ENCODE data around the gene WASL. TPM values are rescaled to one million over a fixed set of nuclear protein-coding genes. Genes with fewer than 3 reads are reported as not detected.

Gene WASL
- total RNA-seq, 1 experiment from 2014 or later, result 42.3 TPM

DNA sequence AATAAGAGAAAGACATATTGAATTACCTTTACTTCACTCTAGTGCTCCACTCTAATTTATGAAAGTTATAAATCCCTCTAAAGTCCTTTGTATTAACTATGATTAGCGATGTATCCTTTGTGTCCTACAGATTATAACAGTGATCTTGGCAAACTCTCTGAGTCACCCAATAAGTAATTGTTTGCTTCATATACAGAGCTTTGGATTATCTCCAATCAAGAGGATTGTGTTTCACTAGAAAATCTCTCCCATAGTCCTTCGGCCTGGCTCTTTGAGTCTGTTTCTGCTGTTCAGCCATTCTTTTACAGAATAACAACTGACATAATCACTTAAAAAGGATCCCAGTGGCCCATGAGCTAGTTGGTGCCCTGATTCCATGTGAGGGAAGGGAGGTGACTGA, 83.6 kb downstream of the WASL start:
- no peak overlapping the region for H3K4me3 Mint-ChIP-seq (ENCODE audit: unreplicated experiment)
- no peaks in the 10 kb centered on the region for H3K36me3 ChIP-seq (ENCODE audit: control insufficient read depth, insufficient read depth, low read length)
- no peak for DNase-seq
- H3K36me3 Mint-ChIP-seq (ENCODE audit: insufficient read depth, unreplicated experiment), result no peaks in the 10 kb centered on the region
- no peaks in the 10 kb centered on the region for H3K27me3 ChIP-seq (replicated peaks; ENCODE audit: control insufficient read depth, insufficient read depth, low read length)
- ChIA-PET POLR2A (no interaction called here), CTCF (no interaction called here)
- H3K4me1 Mint-ChIP-seq (ENCODE audit: low read depth, unreplicated experiment), result peaks cover 16% of the 10 kb centered on the region
- no peaks in the 10 kb centered on the region for H3K9me3 Mint-ChIP-seq (ENCODE audit: unreplicated experiment)
- TF ChIP-seq, protein P1, sequence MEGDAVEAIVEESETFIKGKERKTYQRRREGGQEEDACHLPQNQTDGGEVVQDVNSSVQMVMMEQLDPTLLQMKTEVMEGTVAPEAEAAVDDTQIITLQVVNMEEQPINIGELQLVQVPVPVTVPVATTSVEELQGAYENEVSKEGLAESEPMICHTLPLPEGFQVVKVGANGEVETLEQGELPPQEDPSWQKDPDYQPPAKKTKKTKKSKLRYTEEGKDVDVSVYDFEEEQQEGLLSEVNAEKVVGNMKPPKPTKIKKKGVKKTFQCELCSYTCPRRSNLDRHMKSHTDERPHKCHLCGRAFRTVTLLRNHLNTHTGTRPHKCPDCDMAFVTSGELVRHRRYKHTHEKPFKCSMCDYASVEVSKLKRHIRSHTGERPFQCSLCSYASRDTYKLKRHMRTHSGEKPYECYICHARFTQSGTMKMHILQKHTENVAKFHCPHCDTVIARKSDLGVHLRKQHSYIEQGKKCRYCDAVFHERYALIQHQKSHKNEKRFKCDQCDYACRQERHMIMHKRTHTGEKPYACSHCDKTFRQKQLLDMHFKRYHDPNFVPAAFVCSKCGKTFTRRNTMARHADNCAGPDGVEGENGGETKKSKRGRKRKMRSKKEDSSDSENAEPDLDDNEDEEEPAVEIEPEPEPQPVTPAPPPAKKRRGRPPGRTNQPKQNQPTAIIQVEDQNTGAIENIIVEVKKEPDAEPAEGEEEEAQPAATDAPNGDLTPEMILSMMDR (IDR thresholded peaks at IDR 0.05; ENCODE audit: insufficient read depth in 1 of 2, low read depth in 1 of 2, low read length in 1 of 2, severe bottlenecking in 1 of 2, unreplicated experiment in 1 of 2), result no peak
- no TSS peak for BruUV-seq (replicated peaks)
- intact Hi-C loops (cut with micrococcal nuclease; ENCODE audit: unreplicated experiment), result no loop called here
- no peak overlapping the region for H3K4me3 ChIP-seq (ENCODE audit: low read depth, low read length)
- H3K27ac Mint-ChIP-seq (ENCODE audit: unreplicated experiment), result no peak overlapping the region
- no peaks in the 10 kb centered on the region for H3K9me3 ChIP-seq
- H3K4me1 ChIP-seq, result 0 out of 2 replicates have a peak, but pooled peaks cover 6% of the 10 kb centered on the region
- H3K27me3 Mint-ChIP-seq (ENCODE audit: insufficient read depth, unreplicated experiment), result no peaks in the 10 kb centered on the region

- ChIA-PET CTCF (interaction anchor here (0.6 kb wide), 1 partner anchor 504 kb away, joined by 6 read pairs; no protein-coding TSS in a partner anchor), POLR2A (no interaction called here)
- DNase-seq, result no peak
- 0 out of 2 replicates have a peak, but pooled peaks cover 6% of the 10 kb centered on the region for H3K4me1 ChIP-seq
- H3K4me3 ChIP-seq (ENCODE audit: low read depth, low read length), result no peak overlapping the region
- H3K27me3 ChIP-seq (replicated peaks; ENCODE audit: control insufficient read depth, insufficient read depth, low read length), result no peaks in the 10 kb centered on the region
- H3K9me3 ChIP-seq, result no peaks in the 10 kb centered on the region
- TF ChIP-seq, protein P1 (IDR thresholded peaks at IDR 0.05; ENCODE audit: insufficient read depth in 1 of 2, low read depth in 1 of 2, low read length in 1 of 2, severe bottlenecking in 1 of 2, unreplicated experiment in 1 of 2), result no peak
- no peaks in the 10 kb centered on the region for H3K36me3 ChIP-seq (ENCODE audit: control insufficient read depth, insufficient read depth, low read length)
- Mint-ChIP-seq H3K27ac (ENCODE audit: unreplicated experiment) (no peak overlapping the region), H3K4me1 (ENCODE audit: low read depth, unreplicated experiment) (peaks cover 10% of the 10 kb centered on the region), H3K36me3 (ENCODE audit: insufficient read depth, unreplicated experiment) (no peaks in the 10 kb centered on the region), H3K9me3 (ENCODE audit: unreplicated experiment) (no peaks in the 10 kb centered on the region), H3K4me3 (ENCODE audit: unreplicated experiment) (no peak overlapping the region), H3K27me3 (ENCODE audit: insufficient read depth, unreplicated experiment) (no peaks in the 10 kb centered on the region)
- no TSS peak for BruUV-seq (replicated peaks)
- intact Hi-C loops (cut with micrococcal nuclease; ENCODE audit: unreplicated experiment), result no loop called here
These were observed 85.6 kb downstream of the WASL start for GRCh38 chr7:123663200-123663599.

DNA sequence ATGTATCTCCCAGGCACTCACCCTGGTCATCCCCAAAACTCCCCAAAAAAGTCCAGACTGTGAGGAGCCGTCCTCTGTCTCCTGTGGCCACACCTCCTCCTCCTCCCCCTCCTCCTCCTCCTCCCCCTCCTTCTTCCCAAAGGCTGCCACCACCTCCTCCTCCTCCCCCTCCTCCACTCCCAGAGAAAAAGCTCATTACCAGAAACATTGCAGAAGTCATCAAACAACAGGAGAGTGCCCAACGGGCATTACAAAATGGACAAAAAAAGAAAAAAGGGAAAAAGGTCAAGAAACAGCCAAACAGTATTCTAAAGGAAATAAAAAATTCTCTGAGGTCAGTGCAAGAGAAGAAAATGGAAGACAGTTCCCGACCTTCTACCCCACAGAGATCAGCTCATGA, 86.0 kb downstream of the WASL start:
- no peak for DNase-seq
- H3K36me3 Mint-ChIP-seq (ENCODE audit: insufficient read depth, unreplicated experiment), result no peaks in the 10 kb centered on the region
- ChIA-PET CTCF (interaction anchor here (0.6 kb wide), 1 partner anchor 504 kb away, joined by 6 read pairs; no protein-coding TSS in a partner anchor), POLR2A (no interaction called here)
- H3K27me3 ChIP-seq (replicated peaks; ENCODE audit: control insufficient read depth, insufficient read depth, low read length), result no peaks in the 10 kb centered on the region
- H3K36me3 ChIP-seq (ENCODE audit: control insufficient read depth, insufficient read depth, low read length), result no peaks in the 10 kb centered on the region
- no peak overlapping the region for H3K4me3 Mint-ChIP-seq (ENCODE audit: unreplicated experiment)
- no peaks in the 10 kb centered on the region for H3K9me3 ChIP-seq
- intact Hi-C loops (cut with micrococcal nuclease; ENCODE audit: unreplicated experiment), result no loop called here
- peaks cover 10% of the 10 kb centered on the region for H3K4me1 Mint-ChIP-seq (ENCODE audit: low read depth, unreplicated experiment)
- TF ChIP-seq, protein P1 (IDR thresholded peaks at IDR 0.05; ENCODE audit: insufficient read depth in 1 of 2, low read depth in 1 of 2, low read length in 1 of 2, severe bottlenecking in 1 of 2, unreplicated experiment in 1 of 2), result no peak
- no peaks in the 10 kb centered on the region for H3K27me3 Mint-ChIP-seq (ENCODE audit: insufficient read depth, unreplicated experiment)
- no TSS peak for BruUV-seq (replicated peaks)
- H3K27ac Mint-ChIP-seq (ENCODE audit: unreplicated experiment), result no peak overlapping the region
- H3K9me3 Mint-ChIP-seq (ENCODE audit: unreplicated experiment), result no peaks in the 10 kb centered on the region
- 0 out of 2 replicates have a peak, but pooled peaks cover 6% of the 10 kb centered on the region for H3K4me1 ChIP-seq
- no peak overlapping the region for H3K4me3 ChIP-seq (ENCODE audit: low read depth, low read length)
